ENCODE data around the gene NACC2.

NACC2 gene

GRCh38 chr9:136018257-136019031 lies 76.6 kb downstream of the NACC2 start:
- no peak for TF ChIP-seq CTCF (IDR thresholded peaks at IDR 0.05; ENCODE audit: insufficient read depth, low read depth, low read length, missing control alignments)
- H3K4me3 ChIP-seq (ENCODE audit: low read length), result no peak overlapping the region
- no peak for DNase-seq (ENCODE audit: low read depth)

- TF ChIP-seq CTCF (IDR thresholded peaks at IDR 0.05; ENCODE audit: insufficient read depth, low read depth, low read length, missing control alignments), result no peak
- no peak overlapping the region for H3K4me3 ChIP-seq (ENCODE audit: low read length)
- no peak for DNase-seq (ENCODE audit: low read depth)
Measured at GRCh38 chr9:136017289-136018190, 77.5 kb downstream of the NACC2 start.

GRCh38 chr9:136016572-136017288 lies 78.4 kb downstream of the NACC2 start:
- no peak for DNase-seq (ENCODE audit: low read depth)
- TF ChIP-seq CTCF (IDR thresholded peaks at IDR 0.05; ENCODE audit: insufficient read depth, low read depth, low read length, missing control alignments), result no peak
- no peak overlapping the region for H3K4me3 ChIP-seq (ENCODE audit: low read length)

- no peak overlapping the region for H3K4me3 ChIP-seq (ENCODE audit: low read length)
- DNase-seq (ENCODE audit: low read depth), result no peak
- no peak for TF ChIP-seq CTCF (IDR thresholded peaks at IDR 0.05; ENCODE audit: insufficient read depth, low read depth, low read length, missing control alignments)
Measured at GRCh38 chr9:136015656-136016571, 79.2 kb downstream of the NACC2 start.

GRCh38 chr9:136014924-136015633 lies 80.0 kb downstream of the NACC2 start:
- no peak for DNase-seq (ENCODE audit: low read depth)

More at GRCh38 chr9:136014924-136015633, 80.0 kb downstream of the NACC2 start:
- H3K4me3 ChIP-seq (ENCODE audit: low read length), result no peak overlapping the region
- TF ChIP-seq CTCF (IDR thresholded peaks at IDR 0.05; ENCODE audit: insufficient read depth, low read depth, low read length, missing control alignments), result no peak
